Measurements from ENCODE around the gene MVK.

Gene MVK

GRCh38 chr12:109566424-109566823 lies 7.2 kb upstream of the MVK start:
- no peak for DNase-seq (ENCODE audit: low read depth)

GRCh38 chr12:109567296-109567695 lies 6.3 kb upstream of the MVK start:
- DNase-seq (ENCODE audit: low read depth): no peak

- no peak for DNase-seq (ENCODE audit: low read depth)
Observed at GRCh38 chr12:109567967-109568366, 5.6 kb upstream of the MVK start.

- DNase-seq (ENCODE audit: low read depth): no peak
Observed at GRCh38 chr12:109568486-109568885, 5.1 kb upstream of the MVK start.

- DNase-seq (ENCODE audit: low read depth): no peak
Observed at GRCh38 chr12:109571773-109572505, 1.7 kb upstream of the MVK start.

GRCh38 chr12:109572506-109572845 lies 1.1 kb upstream of the MVK start:
- DNase-seq (ENCODE audit: low read depth): no peak

- DNase-seq (ENCODE audit: low read depth): no peak
Observed at GRCh38 chr12:109573914-109574244, 285 bp downstream of the MVK start.

GRCh38 chr12:109575683-109576082 lies 2.1 kb downstream of the MVK start:
- DNase-seq (ENCODE audit: low read depth): no peak

GRCh38 chr12:109577311-109577710 lies 3.7 kb downstream of the MVK start:
- DNase-seq (ENCODE audit: low read depth): no peak

GRCh38 chr12:109578330-109578927 lies 4.8 kb downstream of the MVK start:
- no peak for DNase-seq (ENCODE audit: low read depth)

GRCh38 chr12:109579639-109580038 lies 6.0 kb downstream of the MVK start:
- no peak for DNase-seq (ENCODE audit: low read depth)

- DNase-seq (ENCODE audit: low read depth): no peak
Observed at GRCh38 chr12:109580272-109580671, 6.7 kb downstream of the MVK start.

GRCh38 chr12:109580684-109581333 lies 7.2 kb downstream of the MVK start:
- DNase-seq (ENCODE audit: low read depth): no peak

GRCh38 chr12:109581334-109581691 lies 7.7 kb downstream of the MVK start:
- no peak for DNase-seq (ENCODE audit: low read depth)

GRCh38 chr12:109581856-109582255 lies 8.3 kb downstream of the MVK start:
- no peak for DNase-seq (ENCODE audit: low read depth)

GRCh38 chr12:109582636-109583035 lies 9.0 kb downstream of the MVK start:
- DNase-seq (ENCODE audit: low read depth): no peak

GRCh38 chr12:109583733-109584132 lies 10.1 kb downstream of the MVK start:
- no peak for DNase-seq (ENCODE audit: low read depth)

- no peak for DNase-seq (ENCODE audit: low read depth)
Observed at GRCh38 chr12:109586385-109587296, 13.0 kb downstream of the MVK start.

- no peak for DNase-seq (ENCODE audit: low read depth)
Observed at GRCh38 chr12:109587921-109588320, 14.3 kb downstream of the MVK start.

- DNase-seq (ENCODE audit: low read depth): no peak
Observed at GRCh38 chr12:109588461-109589239, 15.1 kb downstream of the MVK start.

GRCh38 chr12:109589240-109589590 lies 15.6 kb downstream of the MVK start:
- DNase-seq (ENCODE audit: low read depth): no peak

GRCh38 chr12:109589691-109590245 lies 16.2 kb downstream of the MVK start:
- no peak for DNase-seq (ENCODE audit: low read depth)

All from activated T-cell treated with anti-CD3 and anti-CD28 coated beads for 24 hours (primary cell).